DND-41 (cell line): ENCODE measurements around the gene LGALS8.
"Not testable (repeated sequence)": the region's sequence is repeated elsewhere in the genome, so short reads cannot be mapped to it uniquely, and the experiment has no call there.

Experiments used
- ATAC-seq: fragments of 200-7000 bp; cut with Tn5 transposase; 3 replicates; pipeline ENCODE4 v1.9.1; 2021; ENCODE audit warnings: low read depth; ENCODE audit not compliant: insufficient read depth
- DNase-seq: peaks from one replicate; pipeline ENCODE4 v3.0.0-alpha.2; 2020
- H2AFZ ChIP-seq: 2 replicates; pipeline ENCODE4 v1.6.0; 2012; ENCODE audit warnings: low read depth, low read length
- H3K27ac ChIP-seq: 2 replicates; pipeline ENCODE4 v1.5.1; 2012; ENCODE audit warnings: low read length, inconsistent platforms
- H3K27me3 ChIP-seq: fragments of 200-600 bp; sonication (generic); 2 replicates; pipeline ENCODE4 v1.6.0; 2012; ENCODE audit warnings: low read length, mild to moderate bottlenecking, inconsistent platforms; ENCODE audit not compliant: insufficient read depth, poor library complexity
- H3K36me3 ChIP-seq: 2 replicates; pipeline ENCODE4 v1.5.1; 2012; ENCODE audit warnings: low read length, inconsistent platforms; ENCODE audit not compliant: insufficient read depth
- H3K4me1 ChIP-seq: 2 replicates; pipeline ENCODE4 v1.5.1; 2012; ENCODE audit warnings: mild to moderate bottlenecking, low read length; ENCODE audit not compliant: insufficient read depth
- H3K4me2 ChIP-seq: 2 replicates; pipeline ENCODE4 v1.6.0; 2012; ENCODE audit warnings: mild to moderate bottlenecking, moderate library complexity, low read length, inconsistent platforms; ENCODE audit not compliant: insufficient read depth
- H3K4me3 ChIP-seq, 2 experiments: fragments of 200-600 bp in 1 of 2; shearing (Covaris generic) in 1 of 2; 2 replicates each; pipeline ENCODE4 v1.5.1; 2012 to 2016; ENCODE audit warnings: inconsistent platforms in 2 of 2, low read length in 2 of 2, mild to moderate bottlenecking in 2 of 2, low read depth in 1 of 2, moderate library complexity in 1 of 2
- H3K79me2 ChIP-seq: 2 replicates; pipeline ENCODE4 v1.6.0; 2012; ENCODE audit warnings: low read length, inconsistent platforms; ENCODE audit not compliant: insufficient read depth
- H3K9ac ChIP-seq: 2 replicates; pipeline ENCODE4 v1.6.0; 2012; ENCODE audit warnings: low read depth, mild to moderate bottlenecking, inconsistent platforms, low read length, moderate library complexity
- H3K9me3 ChIP-seq: 2 replicates; pipeline ENCODE4 v1.5.1; 2012; ENCODE audit warnings: low read length, moderate library complexity, mild to moderate bottlenecking, inconsistent platforms; ENCODE audit not compliant: insufficient read depth, severe bottlenecking
- H4K20me1 ChIP-seq: 2 replicates; pipeline ENCODE4 v1.6.0; 2012; ENCODE audit warnings: low read length; ENCODE audit not compliant: insufficient read depth
- EZH2 ChIP-seq: IDR thresholded peaks from 3 replicates; pipeline ENCODE4 v1.6.1; 2012; ENCODE audit warnings: borderline replicate concordance, low read depth, mild to moderate bottlenecking, moderate library complexity, low read length, inconsistent platforms; ENCODE audit not compliant: severe bottlenecking
- TF ChIP-seq, protein P1 (sequence below): IDR thresholded peaks from 2 replicates; pipeline ENCODE4 v1.5.1; 2012; ENCODE audit warnings: borderline replicate concordance, low read length, moderate library complexity, mild to moderate bottlenecking; ENCODE audit not compliant: poor library complexity, severe bottlenecking; ENCODE audit errors: extremely low read depth

LGALS8 gene

GRCh38 chr1:236484310-236484971 is 39.3 kb upstream of the LGALS8 start:
- H3K4me2 ChIP-seq, result no peak overlapping the region
- H3K36me3 ChIP-seq, result no peaks in the 10 kb centered on the region
- TF ChIP-seq EZH2, result no peak
- TF ChIP-seq, protein P1, sequence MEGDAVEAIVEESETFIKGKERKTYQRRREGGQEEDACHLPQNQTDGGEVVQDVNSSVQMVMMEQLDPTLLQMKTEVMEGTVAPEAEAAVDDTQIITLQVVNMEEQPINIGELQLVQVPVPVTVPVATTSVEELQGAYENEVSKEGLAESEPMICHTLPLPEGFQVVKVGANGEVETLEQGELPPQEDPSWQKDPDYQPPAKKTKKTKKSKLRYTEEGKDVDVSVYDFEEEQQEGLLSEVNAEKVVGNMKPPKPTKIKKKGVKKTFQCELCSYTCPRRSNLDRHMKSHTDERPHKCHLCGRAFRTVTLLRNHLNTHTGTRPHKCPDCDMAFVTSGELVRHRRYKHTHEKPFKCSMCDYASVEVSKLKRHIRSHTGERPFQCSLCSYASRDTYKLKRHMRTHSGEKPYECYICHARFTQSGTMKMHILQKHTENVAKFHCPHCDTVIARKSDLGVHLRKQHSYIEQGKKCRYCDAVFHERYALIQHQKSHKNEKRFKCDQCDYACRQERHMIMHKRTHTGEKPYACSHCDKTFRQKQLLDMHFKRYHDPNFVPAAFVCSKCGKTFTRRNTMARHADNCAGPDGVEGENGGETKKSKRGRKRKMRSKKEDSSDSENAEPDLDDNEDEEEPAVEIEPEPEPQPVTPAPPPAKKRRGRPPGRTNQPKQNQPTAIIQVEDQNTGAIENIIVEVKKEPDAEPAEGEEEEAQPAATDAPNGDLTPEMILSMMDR, result no peak
- H3K9me3 ChIP-seq, result no peaks in the 10 kb centered on the region
- ATAC-seq, result no peak
- H4K20me1 ChIP-seq, result no peaks in the 10 kb centered on the region
- H3K79me2 ChIP-seq, result no peaks in the 10 kb centered on the region
- H3K4me1 ChIP-seq, result no peaks in the 10 kb centered on the region
- no peak overlapping the region for H3K27ac ChIP-seq
- DNase-seq, result no peak
- H3K9ac ChIP-seq, result no peak overlapping the region
- H3K4me3 ChIP-seq, result no peak overlapping the region
- no peaks in the 10 kb centered on the region for H3K27me3 ChIP-seq
- H2AFZ ChIP-seq, result no peak overlapping the region

- H3K4me2 ChIP-seq, result no peak overlapping the region
- no peak for ATAC-seq
Observed at GRCh38 chr1:236486356-236487002, 37.3 kb upstream of the LGALS8 start.

GRCh38 chr1:236489161-236489560 is 34.6 kb upstream of the LGALS8 start:
- H3K27me3 ChIP-seq, H3K36me3 ChIP-seq, ATAC-seq, H3K9ac ChIP-seq, H3K79me2 ChIP-seq, H3K4me2 ChIP-seq, H3K4me1 ChIP-seq, DNase-seq, H4K20me1 ChIP-seq, H3K9me3 ChIP-seq, H3K4me3 ChIP-seq, H2AFZ ChIP-seq, H3K27ac ChIP-seq: not testable (repeated sequence)

More at GRCh38 chr1:236486356-236487002, 37.3 kb upstream of the LGALS8 start:
- Histone ChIP-seq H3K79me2 (no peaks in the 10 kb centered on the region), H3K9me3 (no peaks in the 10 kb centered on the region), H3K9ac (no peak overlapping the region), H4K20me1 (no peaks in the 10 kb centered on the region), H3K27ac (no peak overlapping the region), H3K4me1 (no peaks in the 10 kb centered on the region), H3K36me3 (no peaks in the 10 kb centered on the region), H3K4me3 (no peak overlapping the region), H2AFZ (no peak overlapping the region), H3K27me3 (peaks cover 3% of the 10 kb centered on the region)
- no peak for TF ChIP-seq EZH2
- TF ChIP-seq, protein P1, result no peak
- DNase-seq, result no peak

GRCh38 chr1:236489710-236490377 is 33.9 kb upstream of the LGALS8 start:
- Histone ChIP-seq H2AFZ (no peak overlapping the region), H3K4me3 (no peak overlapping the region), H3K9ac (no peak overlapping the region), H3K79me2 (no peaks in the 10 kb centered on the region), H3K27ac (no peak overlapping the region), H3K4me1 (no peaks in the 10 kb centered on the region), H3K27me3 (peaks cover 3% of the 10 kb centered on the region), H4K20me1 (no peaks in the 10 kb centered on the region), H3K36me3 (no peaks in the 10 kb centered on the region), H3K9me3 (no peaks in the 10 kb centered on the region), H3K4me2 (no peak overlapping the region)
- no peak for TF ChIP-seq EZH2
- TF ChIP-seq, protein P1, result peak; percentile 64
- DNase-seq (no peak), ATAC-seq (peak; percentile 65; the same call in 2 of the 3 replicates)
